ENCODE measurements around the gene ZC3H7A.
"Not testable (repeated sequence)": the region's sequence is repeated elsewhere in the genome, so short reads cannot be mapped to it uniquely, and the experiment has no call there.

The ZC3H7A gene

DNA sequence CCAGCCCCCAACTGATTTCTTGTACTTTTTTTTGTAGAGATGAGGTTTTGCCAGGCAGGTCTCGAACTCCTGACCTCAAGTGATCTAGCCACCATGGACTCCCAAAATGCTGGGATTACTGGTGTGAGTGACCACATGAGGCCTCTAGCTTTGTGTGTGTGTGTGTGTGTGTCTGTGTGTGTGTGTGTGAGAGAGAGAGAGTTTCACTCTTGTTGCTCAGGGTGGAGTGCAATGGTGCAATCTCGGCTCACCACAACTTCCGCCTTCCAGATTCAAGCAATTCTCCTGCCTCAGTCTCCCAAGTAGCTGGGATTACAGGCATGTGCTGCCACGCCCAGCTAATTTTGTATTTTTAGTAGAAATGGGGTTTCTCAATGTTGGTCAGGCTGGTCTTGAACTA lies 17.7 kb upstream of the ZC3H7A start:
- H2AK5ac ChIP-seq (ENCODE audit: low read length); H3K4me2 ChIP-seq (ENCODE audit: low read length); H4K8ac ChIP-seq (ENCODE audit: low read depth, low read length); H3K9ac ChIP-seq (ENCODE audit: low read length); H3K36me3 ChIP-seq (ENCODE audit: control insufficient read depth, insufficient read depth, low read length); H3K79me2 ChIP-seq (ENCODE audit: control insufficient read depth, insufficient read depth, low read length); H4K5ac ChIP-seq (ENCODE audit: low read length); H3K27ac ChIP-seq (ENCODE audit: low read depth, low read length); H3K4me3 ChIP-seq (ENCODE audit: low read length); H3K56ac ChIP-seq (ENCODE audit: low read length); H3K4ac ChIP-seq (ENCODE audit: low read depth, low read length); H2BK15ac ChIP-seq (replicated peaks; ENCODE audit: low read depth); H3K27me3 ChIP-seq (ENCODE audit: insufficient read depth, low read length, poor library complexity); H3K4me1 ChIP-seq (ENCODE audit: control insufficient read depth, low read depth, low read length); H3K79me1 ChIP-seq (ENCODE audit: low read length); H3K23ac ChIP-seq (ENCODE audit: low read length); H3K18ac ChIP-seq (ENCODE audit: low read length); DNase-seq; H2BK5ac ChIP-seq (ENCODE audit: low read length); H2BK120ac ChIP-seq (ENCODE audit: low read depth, low read length): not testable (repeated sequence)
- no CpG with 5 or more reads among the region's 4 CpGs for WGBS (ENCODE audit: extremely low coverage, insufficient coverage, low lambda C conversion rate)

DNA sequence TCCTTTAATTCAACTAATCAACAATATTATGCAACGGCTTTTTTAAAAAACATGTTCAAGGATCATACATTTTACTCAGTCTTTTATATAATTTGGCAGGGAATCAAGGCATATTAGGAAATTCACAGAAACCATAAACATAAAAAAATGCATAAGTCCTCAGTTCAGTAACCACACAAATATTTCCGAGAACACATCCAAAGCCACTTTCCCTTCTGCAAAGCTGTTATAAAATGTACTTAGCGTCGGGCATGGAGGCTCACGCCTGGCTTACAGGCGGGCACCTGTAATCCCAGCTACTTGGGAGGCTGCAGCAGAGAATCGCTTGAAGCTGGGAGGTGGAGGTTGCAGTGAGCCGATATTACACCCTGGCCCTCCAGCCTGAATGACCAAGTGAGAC lies 9.7 kb upstream of the ZC3H7A start:
- no peak overlapping the region for H2BK120ac ChIP-seq (ENCODE audit: low read depth, low read length)
- no peak overlapping the region for H2BK15ac ChIP-seq (replicated peaks; ENCODE audit: low read depth)
- H3K9ac ChIP-seq (ENCODE audit: low read length) = no peak overlapping the region
- no peak overlapping the region for H3K23ac ChIP-seq (ENCODE audit: low read length)
- H3K4me3 ChIP-seq (ENCODE audit: low read length) = no peak overlapping the region
- H3K4me1 ChIP-seq (ENCODE audit: control insufficient read depth, low read depth, low read length) = no peaks in the 10 kb centered on the region
- H3K27ac ChIP-seq (ENCODE audit: low read depth, low read length) = no peak overlapping the region
- H4K8ac ChIP-seq (ENCODE audit: low read depth, low read length) = no peak overlapping the region
- H4K5ac ChIP-seq (ENCODE audit: low read length) = no peak overlapping the region
- H3K18ac ChIP-seq (ENCODE audit: low read length) = no peak overlapping the region
- no peaks in the 10 kb centered on the region for H3K36me3 ChIP-seq (ENCODE audit: control insufficient read depth, insufficient read depth, low read length)
- H3K4me2 ChIP-seq (ENCODE audit: low read length) = no peak overlapping the region
- H3K79me1 ChIP-seq (ENCODE audit: low read length) = no peaks in the 10 kb centered on the region
- WGBS (ENCODE audit: extremely low coverage, insufficient coverage, low lambda C conversion rate) = no CpG with 5 or more reads among the region's 8 CpGs
- DNase-seq = no peak
- no peak overlapping the region for H3K4ac ChIP-seq (ENCODE audit: low read depth, low read length)
- H2AK5ac ChIP-seq (ENCODE audit: low read length) = no peak overlapping the region
- H3K56ac ChIP-seq (ENCODE audit: low read length) = no peak overlapping the region
- no peaks in the 10 kb centered on the region for H3K79me2 ChIP-seq (ENCODE audit: control insufficient read depth, insufficient read depth, low read length)
- no peaks in the 10 kb centered on the region for H3K27me3 ChIP-seq (ENCODE audit: insufficient read depth, low read length, poor library complexity)
- H2BK5ac ChIP-seq (ENCODE audit: low read length) = no peak overlapping the region

DNA sequence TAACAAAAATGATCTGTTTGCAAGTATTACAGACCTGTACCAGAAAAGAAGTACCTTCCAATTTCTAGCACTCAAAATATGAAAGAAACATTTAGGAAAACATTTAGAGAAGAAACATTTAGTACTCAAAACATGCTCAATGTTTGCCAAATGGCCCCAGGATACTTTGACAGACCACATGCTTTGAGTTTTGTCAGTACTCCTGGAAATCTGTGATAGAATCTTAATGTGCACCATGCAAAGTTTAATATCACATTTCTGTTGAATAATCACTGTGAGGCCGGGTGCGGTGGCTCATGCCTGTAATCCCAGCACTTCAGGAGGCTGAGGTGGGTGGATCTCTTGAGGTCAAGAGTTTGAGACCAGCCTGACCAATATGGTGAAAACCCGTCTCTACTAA lies 8.5 kb upstream of the ZC3H7A start:
- no peak for DNase-seq
- Histone ChIP-seq H3K9ac (ENCODE audit: low read length) (no peak overlapping the region), H2AK5ac (ENCODE audit: low read length) (no peak overlapping the region), H4K8ac (ENCODE audit: low read depth, low read length) (no peak overlapping the region), H2BK15ac (replicated peaks; ENCODE audit: low read depth) (no peak overlapping the region), H3K56ac (ENCODE audit: low read length) (no peak overlapping the region), H3K36me3 (ENCODE audit: control insufficient read depth, insufficient read depth, low read length) (no peaks in the 10 kb centered on the region), H3K79me2 (ENCODE audit: control insufficient read depth, insufficient read depth, low read length) (no peaks in the 10 kb centered on the region), H3K27ac (ENCODE audit: low read depth, low read length) (no peak overlapping the region), H3K27me3 (ENCODE audit: insufficient read depth, low read length, poor library complexity) (no peaks in the 10 kb centered on the region), H3K4me1 (ENCODE audit: control insufficient read depth, low read depth, low read length) (no peaks in the 10 kb centered on the region), H3K4ac (ENCODE audit: low read depth, low read length) (no peak overlapping the region), H3K18ac (ENCODE audit: low read length) (no peak overlapping the region), H2BK5ac (ENCODE audit: low read length) (no peak overlapping the region), H4K5ac (ENCODE audit: low read length) (no peak overlapping the region), H3K4me2 (ENCODE audit: low read length) (no peak overlapping the region), H3K4me3 (ENCODE audit: low read length) (no peak overlapping the region), H3K23ac (ENCODE audit: low read length) (no peak overlapping the region), H2BK120ac (ENCODE audit: low read depth, low read length) (no peak overlapping the region), H3K79me1 (ENCODE audit: low read length) (no peaks in the 10 kb centered on the region)
- WGBS (ENCODE audit: extremely low coverage, insufficient coverage, low lambda C conversion rate) = no CpG with 5 or more reads among the region's 3 CpGs

DNA sequence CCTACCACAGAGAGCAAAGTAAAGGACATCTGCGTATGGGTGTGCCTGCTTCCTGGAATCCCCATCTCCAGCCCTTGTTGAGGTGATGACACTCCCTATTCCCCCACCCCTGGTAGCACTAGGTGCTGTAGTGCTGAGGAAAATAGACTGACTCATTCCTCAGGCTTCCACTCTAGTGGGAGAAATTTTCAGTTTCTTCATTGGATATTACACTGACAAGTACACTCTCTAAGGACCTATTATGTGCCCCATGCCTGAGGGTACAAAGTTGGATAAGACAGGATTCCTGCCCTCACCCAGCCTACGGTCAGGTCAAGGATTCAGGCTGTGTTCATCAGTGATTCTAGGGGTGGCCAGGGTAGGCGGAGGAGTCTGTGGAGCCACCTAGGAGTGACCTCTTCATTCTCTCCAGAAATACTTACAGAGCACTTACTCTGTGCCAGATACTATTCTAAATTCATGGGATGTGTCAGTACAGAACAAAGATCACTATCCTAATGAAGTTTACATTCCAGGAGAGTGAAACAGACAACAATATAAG lies 4.5 kb upstream of the ZC3H7A start:
- H3K27ac ChIP-seq (ENCODE audit: low read depth, low read length) = no peak overlapping the region
- peaks cover 4% of the 10 kb centered on the region for H3K79me1 ChIP-seq (ENCODE audit: low read length)
- peaks cover 2% of the 10 kb centered on the region for H3K4me1 ChIP-seq (ENCODE audit: control insufficient read depth, low read depth, low read length)
- H4K8ac ChIP-seq (ENCODE audit: low read depth, low read length) = no peak overlapping the region
- H3K23ac ChIP-seq (ENCODE audit: low read length) = no peak overlapping the region
- H4K5ac ChIP-seq (ENCODE audit: low read length) = no peak overlapping the region
- no peak overlapping the region for H3K4me3 ChIP-seq (ENCODE audit: low read length)
- no peaks in the 10 kb centered on the region for H3K36me3 ChIP-seq (ENCODE audit: control insufficient read depth, insufficient read depth, low read length)
- DNase-seq = no peak
- H3K4me2 ChIP-seq (ENCODE audit: low read length) = no peak overlapping the region
- WGBS (ENCODE audit: extremely low coverage, insufficient coverage, low lambda C conversion rate) = no CpG with 5 or more reads among the region's 3 CpGs
- no peak overlapping the region for H3K56ac ChIP-seq (ENCODE audit: low read length)
- H2BK5ac ChIP-seq (ENCODE audit: low read length) = no peak overlapping the region
- H2BK15ac ChIP-seq (replicated peaks; ENCODE audit: low read depth) = no peak overlapping the region
- peaks cover 4% of the 10 kb centered on the region for H3K79me2 ChIP-seq (ENCODE audit: control insufficient read depth, insufficient read depth, low read length)
- no peak overlapping the region for H3K18ac ChIP-seq (ENCODE audit: low read length)
- no peak overlapping the region for H2AK5ac ChIP-seq (ENCODE audit: low read length)
- H2BK120ac ChIP-seq (ENCODE audit: low read depth, low read length) = no peak overlapping the region
- no peaks in the 10 kb centered on the region for H3K27me3 ChIP-seq (ENCODE audit: insufficient read depth, low read length, poor library complexity)
- no peak overlapping the region for H3K9ac ChIP-seq (ENCODE audit: low read length)
- no peak overlapping the region for H3K4ac ChIP-seq (ENCODE audit: low read depth, low read length)

DNA sequence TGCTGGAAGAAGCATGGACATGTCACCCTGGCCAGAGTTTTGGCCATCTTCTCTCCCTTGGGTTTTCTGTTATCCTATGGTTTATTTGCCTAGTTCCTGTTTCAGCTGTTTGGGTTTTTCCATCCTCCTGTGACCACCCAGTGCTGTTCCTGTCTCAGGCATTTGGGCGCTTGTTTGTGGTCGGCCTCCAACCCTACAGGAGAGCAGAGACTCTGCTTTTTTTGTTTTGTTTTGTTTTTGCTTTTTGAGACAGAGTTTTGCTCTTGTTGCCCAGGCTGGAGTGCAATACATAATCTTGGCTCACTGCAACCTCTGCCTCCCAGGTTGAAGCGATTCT lies 3.3 kb upstream of the ZC3H7A start:
- no peak overlapping the region for H2BK120ac ChIP-seq (ENCODE audit: low read depth, low read length)
- no peak overlapping the region for H3K4me2 ChIP-seq (ENCODE audit: low read length)
- no peak overlapping the region for H3K27ac ChIP-seq (ENCODE audit: low read depth, low read length)
- DNase-seq = no peak
- no peak overlapping the region for H3K18ac ChIP-seq (ENCODE audit: low read length)
- H3K36me3 ChIP-seq (ENCODE audit: control insufficient read depth, insufficient read depth, low read length) = no peaks in the 10 kb centered on the region
- H3K79me2 ChIP-seq (ENCODE audit: control insufficient read depth, insufficient read depth, low read length) = peaks cover 14% of the 10 kb centered on the region
- no peak overlapping the region for H2AK5ac ChIP-seq (ENCODE audit: low read length)
- WGBS (ENCODE audit: extremely low coverage, insufficient coverage, low lambda C conversion rate) = no CpG with 5 or more reads among the region's 3 CpGs
- H3K56ac ChIP-seq (ENCODE audit: low read length) = no peak overlapping the region
- H3K9ac ChIP-seq (ENCODE audit: low read length) = no peak overlapping the region
- no peak overlapping the region for H4K8ac ChIP-seq (ENCODE audit: low read depth, low read length)
- H3K4ac ChIP-seq (ENCODE audit: low read depth, low read length) = no peak overlapping the region
- no peak overlapping the region for H3K4me3 ChIP-seq (ENCODE audit: low read length)
- no peak overlapping the region for H4K5ac ChIP-seq (ENCODE audit: low read length)
- H3K23ac ChIP-seq (ENCODE audit: low read length) = no peak overlapping the region
- peaks cover 2% of the 10 kb centered on the region for H3K4me1 ChIP-seq (ENCODE audit: control insufficient read depth, low read depth, low read length)
- no peak overlapping the region for H2BK5ac ChIP-seq (ENCODE audit: low read length)
- H2BK15ac ChIP-seq (replicated peaks; ENCODE audit: low read depth) = no peak overlapping the region
- no peaks in the 10 kb centered on the region for H3K27me3 ChIP-seq (ENCODE audit: insufficient read depth, low read length, poor library complexity)
- H3K79me1 ChIP-seq (ENCODE audit: low read length) = peaks cover 4% of the 10 kb centered on the region

Data from mesendoderm (in vitro differentiated cells).